Endothelial cell of umbilical vein (primary cell): ENCODE data around the gene CELF5.
A peak's percentile ranks its signal among the peaks of the same experiment; 100 is the strongest.

Source experiments
- POLR2A ChIP-seq: IDR thresholded peaks from 2 replicates; pipeline ENCODE4 v1.6.1; 2012; ENCODE audit warnings: low read depth, mild to moderate bottlenecking, control low read depth, low read length
- TF ChIP-seq, protein P1 (sequence below), 2 donors: IDR thresholded peaks; 1 replicate in 1 of 2; 2 replicates in 1 of 2; pipeline ENCODE4 v1.5.1; 2011; ENCODE audit warnings: low read length in 2 of 2, mild to moderate bottlenecking in 2 of 2, moderate library complexity in 2 of 2, control low read depth in 1 of 2, inconsistent platforms in 1 of 2, low read depth in 1 of 2; ENCODE audit not compliant: insufficient read depth in 1 of 2; ENCODE audit errors: extremely low read depth in 1 of 2

- TF ChIP-seq, protein P1, sequence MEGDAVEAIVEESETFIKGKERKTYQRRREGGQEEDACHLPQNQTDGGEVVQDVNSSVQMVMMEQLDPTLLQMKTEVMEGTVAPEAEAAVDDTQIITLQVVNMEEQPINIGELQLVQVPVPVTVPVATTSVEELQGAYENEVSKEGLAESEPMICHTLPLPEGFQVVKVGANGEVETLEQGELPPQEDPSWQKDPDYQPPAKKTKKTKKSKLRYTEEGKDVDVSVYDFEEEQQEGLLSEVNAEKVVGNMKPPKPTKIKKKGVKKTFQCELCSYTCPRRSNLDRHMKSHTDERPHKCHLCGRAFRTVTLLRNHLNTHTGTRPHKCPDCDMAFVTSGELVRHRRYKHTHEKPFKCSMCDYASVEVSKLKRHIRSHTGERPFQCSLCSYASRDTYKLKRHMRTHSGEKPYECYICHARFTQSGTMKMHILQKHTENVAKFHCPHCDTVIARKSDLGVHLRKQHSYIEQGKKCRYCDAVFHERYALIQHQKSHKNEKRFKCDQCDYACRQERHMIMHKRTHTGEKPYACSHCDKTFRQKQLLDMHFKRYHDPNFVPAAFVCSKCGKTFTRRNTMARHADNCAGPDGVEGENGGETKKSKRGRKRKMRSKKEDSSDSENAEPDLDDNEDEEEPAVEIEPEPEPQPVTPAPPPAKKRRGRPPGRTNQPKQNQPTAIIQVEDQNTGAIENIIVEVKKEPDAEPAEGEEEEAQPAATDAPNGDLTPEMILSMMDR (IDR thresholded peaks at IDR 0.05; ENCODE audit: extremely low read depth in 1 of 2, insufficient read depth in 1 of 2, low read depth in 1 of 2, low read length in 2 of 2) = peak; percentile 24 to 57
- TF ChIP-seq POLR2A = no peak
Observed at GRCh38 chr19:3250675-3251074, 26.2 kb downstream of the CELF5 start.
